ENCODE measurements around the gene OPCML.

- TF ChIP-seq EZH2phosphoT487 (conservative IDR thresholded peaks at IDR 0.05; ENCODE audit: low read length): no peak
- TF ChIP-seq, protein P1, sequence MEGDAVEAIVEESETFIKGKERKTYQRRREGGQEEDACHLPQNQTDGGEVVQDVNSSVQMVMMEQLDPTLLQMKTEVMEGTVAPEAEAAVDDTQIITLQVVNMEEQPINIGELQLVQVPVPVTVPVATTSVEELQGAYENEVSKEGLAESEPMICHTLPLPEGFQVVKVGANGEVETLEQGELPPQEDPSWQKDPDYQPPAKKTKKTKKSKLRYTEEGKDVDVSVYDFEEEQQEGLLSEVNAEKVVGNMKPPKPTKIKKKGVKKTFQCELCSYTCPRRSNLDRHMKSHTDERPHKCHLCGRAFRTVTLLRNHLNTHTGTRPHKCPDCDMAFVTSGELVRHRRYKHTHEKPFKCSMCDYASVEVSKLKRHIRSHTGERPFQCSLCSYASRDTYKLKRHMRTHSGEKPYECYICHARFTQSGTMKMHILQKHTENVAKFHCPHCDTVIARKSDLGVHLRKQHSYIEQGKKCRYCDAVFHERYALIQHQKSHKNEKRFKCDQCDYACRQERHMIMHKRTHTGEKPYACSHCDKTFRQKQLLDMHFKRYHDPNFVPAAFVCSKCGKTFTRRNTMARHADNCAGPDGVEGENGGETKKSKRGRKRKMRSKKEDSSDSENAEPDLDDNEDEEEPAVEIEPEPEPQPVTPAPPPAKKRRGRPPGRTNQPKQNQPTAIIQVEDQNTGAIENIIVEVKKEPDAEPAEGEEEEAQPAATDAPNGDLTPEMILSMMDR (IDR thresholded peaks at IDR 0.05; ENCODE audit: insufficient read depth, low read length, poor library complexity, severe bottlenecking): no peak
Observed at GRCh38 chr11:133541720-133542095, 9.4 kb upstream of the OPCML start.
